GM12874 (cell line): ENCODE measurements around the gene EP400.

Experiments
- CTCF ChIP-seq: IDR thresholded peaks from 2 replicates; pipeline ENCODE4 v1.5.1; 2011; ENCODE audit warnings: low read depth, mild to moderate bottlenecking, control low read depth, low read length, moderate library complexity; ENCODE audit not compliant: insufficient read depth

The EP400 gene

GRCh38 chr12:131949431-131950181, at the start of gene EP400:
EP400 (plus strand) TSS chr12:131949942; CDS start chr12:131960620, 10,678 bp downstream.
- peak; percentile 75 for TF ChIP-seq CTCF

- TF ChIP-seq CTCF: no peak
Measured at GRCh38 chr12:131900397-131900796, 49.3 kb upstream of the EP400 start.

- no peak for TF ChIP-seq CTCF
Measured at GRCh38 chr12:131901431-131902331, 48.1 kb upstream of the EP400 start.

- no peak for TF ChIP-seq CTCF
Measured at GRCh38 chr12:131902332-131903241, 47.2 kb upstream of the EP400 start.

- TF ChIP-seq CTCF: no peak
Measured at GRCh38 chr12:131903270-131904255, 46.2 kb upstream of the EP400 start.

- no peak for TF ChIP-seq CTCF
Measured at GRCh38 chr12:131904346-131904745, 45.4 kb upstream of the EP400 start.
